Renal cortex interstitium (tissue), 11 donors: Measurements from ENCODE around the gene PEPD. TPM values are rescaled to one million over a fixed set of nuclear protein-coding genes. Genes with fewer than 3 reads are reported as not detected.

Experiments
- DNase-seq, 11 donors: peaks; one replicate each; pipeline ENCODE4 v3.0.0-alpha.2; 2013; ENCODE audit warnings: low read depth in 9 of 11, low spot score in 4 of 11; ENCODE audit errors: extremely low read depth in 1 of 11
- polyA plus RNA-seq, 3 donors: library from polyadenylated mRNA; unstranded; fragments of 120-200 nt; gene quantifications; one replicate each; pipeline ENCODE4 v1.2.1, GENCODE V29; 2013; ENCODE audit not compliant: insufficient read length in 3 of 3

The PEPD gene
- polyA plus RNA-seq, 3 donors: 106 to 122 (median 112) TPM

DNA sequence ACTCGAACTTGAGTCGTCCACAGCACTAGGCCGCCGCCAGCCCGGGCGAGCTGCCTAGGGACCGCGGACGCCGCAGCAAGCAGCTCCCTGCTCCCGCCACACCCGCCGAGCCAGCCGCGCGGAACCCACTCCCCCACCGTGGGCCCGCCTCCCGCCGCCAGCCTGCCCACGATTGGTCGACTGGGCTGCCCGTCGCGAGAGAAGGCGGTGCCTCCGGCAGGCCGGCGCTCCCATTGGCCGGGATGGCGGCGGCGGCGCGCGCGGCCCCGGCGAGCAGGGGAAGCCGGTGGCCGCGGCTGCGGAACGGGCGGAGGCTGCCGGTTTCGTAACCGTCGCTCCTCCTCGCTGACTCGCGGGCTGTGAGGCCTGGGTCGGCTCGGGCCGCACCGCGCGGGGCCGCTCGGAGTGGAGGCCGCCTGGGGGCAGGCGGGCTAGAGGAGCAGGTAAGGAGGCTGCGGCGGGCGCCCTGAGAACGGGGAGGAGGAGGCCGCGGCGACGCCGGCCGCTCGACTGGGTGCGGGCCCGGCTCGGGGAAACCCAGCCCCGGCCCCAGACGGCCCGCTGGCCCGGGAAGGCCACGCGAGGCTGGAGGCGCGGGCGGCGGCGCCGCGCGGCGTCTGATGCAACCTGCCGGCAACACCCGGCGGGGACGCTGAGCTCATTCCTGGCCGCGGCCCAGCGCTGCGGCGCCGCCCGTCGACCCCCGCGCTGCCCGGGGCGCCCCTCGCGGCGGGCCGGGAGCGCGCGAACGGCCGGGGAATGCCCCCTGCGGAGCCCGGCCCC, 147.9 kb downstream of the PEPD start, which contains the start of gene CEBPG:
TSS of gene CEBPG (plus strand) at position 257 of the 783 bp plus-strand sequence. CDS start 5,531 bp downstream, outside the sequence.
- DNase-seq: peak; percentile 72 to 92 (median 88)

DNA sequence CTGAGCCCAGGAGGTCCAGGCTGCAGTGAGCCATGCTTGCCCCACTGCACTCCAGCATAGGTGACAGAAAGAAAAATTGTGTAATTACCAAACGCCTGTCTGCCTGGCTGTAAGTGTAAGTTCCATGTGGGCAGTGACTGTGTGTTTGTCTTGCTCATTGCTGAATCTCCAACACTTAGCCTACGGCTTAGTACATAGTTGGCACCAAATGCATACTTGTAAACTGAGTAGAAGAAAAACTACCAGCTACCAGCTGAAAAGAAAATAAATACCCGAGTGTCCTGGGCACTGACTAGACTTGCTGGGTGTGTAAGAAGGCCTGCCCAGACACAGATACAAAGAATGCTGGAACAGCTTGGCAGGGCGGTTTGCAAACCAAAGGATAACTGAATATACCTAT, 150.8 kb downstream of the PEPD start:
- DNase-seq: no peak

DNA sequence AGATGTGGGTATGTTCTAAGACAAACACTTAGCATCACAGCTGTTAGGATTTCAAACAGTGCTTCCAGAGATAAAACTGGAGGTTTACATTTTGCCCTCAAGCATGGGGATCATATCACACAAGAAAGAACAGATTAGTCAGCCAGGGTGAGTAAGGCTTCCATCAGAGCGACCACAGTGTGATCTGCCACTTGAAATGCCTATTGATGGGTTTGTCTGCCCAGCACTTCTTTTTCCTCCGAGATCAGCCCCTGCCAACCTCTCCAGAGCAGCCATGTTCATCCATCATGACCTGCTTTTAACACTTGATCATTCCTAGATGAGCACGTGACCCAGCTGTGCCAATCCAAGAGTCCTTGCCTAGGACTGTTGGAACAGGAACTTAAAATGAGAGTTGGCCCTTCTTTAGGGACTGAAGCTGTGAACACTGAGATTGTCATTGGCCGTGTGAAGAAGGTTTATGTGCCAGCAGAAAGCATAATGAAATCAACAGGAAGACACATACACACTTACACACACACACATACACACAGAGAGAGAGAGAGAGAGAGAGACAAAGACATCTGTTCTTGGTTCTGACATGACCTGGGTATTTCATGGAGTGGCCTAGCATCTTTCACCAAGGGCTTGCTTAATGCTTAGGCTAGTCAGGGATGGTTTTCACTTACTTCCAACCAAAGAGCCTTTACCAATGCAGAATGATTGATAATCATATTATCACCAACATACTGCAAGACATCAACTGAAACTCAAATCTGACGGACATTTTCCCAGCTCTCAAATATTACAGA, 153.3 kb downstream of the PEPD start:
- no peak for DNase-seq

DNA sequence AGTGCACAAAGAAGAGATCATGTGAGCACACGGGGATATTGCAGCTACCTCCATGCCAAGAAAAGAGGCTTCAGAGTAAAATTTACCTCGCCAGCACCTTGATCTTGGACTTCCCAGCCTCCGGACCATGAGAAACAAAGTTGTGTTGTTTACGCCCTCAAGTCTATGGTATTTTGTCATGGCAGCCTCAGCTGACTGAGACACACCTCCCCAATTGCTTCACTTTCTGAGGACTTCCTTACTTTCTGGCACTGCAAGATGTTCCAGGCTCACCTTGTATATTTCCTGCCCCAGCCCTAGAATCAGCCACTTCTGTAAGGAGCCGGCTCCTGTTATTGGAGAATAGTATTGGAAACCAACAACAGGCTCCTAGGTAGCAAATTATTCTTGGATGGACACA, 154.7 kb downstream of the PEPD start:
- DNase-seq: no peak

DNA sequence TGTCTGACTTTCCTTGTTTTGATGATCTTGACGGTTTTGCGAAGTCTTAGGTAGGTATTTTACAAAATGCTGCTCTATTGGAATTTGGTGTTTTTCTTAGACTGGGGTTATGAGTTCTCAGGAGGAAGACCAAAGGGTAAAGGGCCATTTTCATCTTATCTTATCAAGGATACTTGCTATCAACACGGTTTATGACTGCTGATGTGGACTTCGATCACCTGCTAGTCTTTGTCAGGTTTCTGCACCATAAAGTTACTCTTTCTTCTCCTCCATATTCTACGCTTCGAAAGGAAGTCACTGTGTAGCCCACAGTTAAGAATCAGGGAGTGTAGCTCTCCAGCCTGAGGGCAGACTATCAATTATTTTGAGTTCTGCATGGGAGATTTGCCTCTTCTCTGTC, 155.5 kb downstream of the PEPD start:
- no peak for DNase-seq

DNA sequence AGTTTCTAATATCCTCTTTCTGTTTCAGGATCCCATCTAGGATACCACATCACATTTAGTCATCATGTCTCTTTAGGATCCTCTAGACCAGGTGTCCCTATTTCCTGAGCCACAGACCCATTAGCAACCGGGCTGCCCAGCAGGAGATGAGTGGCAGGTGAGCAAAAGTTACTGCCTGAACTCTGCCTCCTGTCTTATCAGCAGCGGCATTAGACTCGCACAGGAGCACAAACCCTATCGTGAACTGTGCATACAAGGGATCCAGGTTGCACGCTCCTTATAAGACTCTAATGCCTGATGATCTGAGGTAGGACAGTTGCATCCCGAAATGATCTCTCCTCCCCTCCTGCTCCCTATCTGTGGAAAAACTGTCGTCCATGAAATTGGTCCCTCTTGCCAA, 155.9 kb downstream of the PEPD start:
- no peak for DNase-seq

DNA sequence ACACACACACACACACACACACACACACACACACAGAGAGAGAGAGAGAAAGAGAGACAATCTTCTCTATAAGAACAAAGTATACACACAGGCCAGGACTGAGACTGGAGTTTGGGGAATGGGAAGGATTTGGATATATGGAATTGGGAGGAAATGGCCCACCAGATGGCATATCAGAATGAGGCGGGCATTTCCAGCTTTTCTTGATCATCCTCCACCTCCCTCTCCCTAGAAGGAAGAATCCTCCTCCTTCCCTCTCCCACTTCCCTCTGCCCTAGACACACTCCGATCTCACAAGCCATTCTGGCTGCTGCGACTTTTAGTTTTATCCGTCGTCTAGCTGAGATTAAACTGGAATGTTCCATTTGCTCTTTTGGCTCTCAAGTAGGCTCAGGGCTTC, 158.1 kb downstream of the PEPD start:
- DNase-seq: no peak

DNA sequence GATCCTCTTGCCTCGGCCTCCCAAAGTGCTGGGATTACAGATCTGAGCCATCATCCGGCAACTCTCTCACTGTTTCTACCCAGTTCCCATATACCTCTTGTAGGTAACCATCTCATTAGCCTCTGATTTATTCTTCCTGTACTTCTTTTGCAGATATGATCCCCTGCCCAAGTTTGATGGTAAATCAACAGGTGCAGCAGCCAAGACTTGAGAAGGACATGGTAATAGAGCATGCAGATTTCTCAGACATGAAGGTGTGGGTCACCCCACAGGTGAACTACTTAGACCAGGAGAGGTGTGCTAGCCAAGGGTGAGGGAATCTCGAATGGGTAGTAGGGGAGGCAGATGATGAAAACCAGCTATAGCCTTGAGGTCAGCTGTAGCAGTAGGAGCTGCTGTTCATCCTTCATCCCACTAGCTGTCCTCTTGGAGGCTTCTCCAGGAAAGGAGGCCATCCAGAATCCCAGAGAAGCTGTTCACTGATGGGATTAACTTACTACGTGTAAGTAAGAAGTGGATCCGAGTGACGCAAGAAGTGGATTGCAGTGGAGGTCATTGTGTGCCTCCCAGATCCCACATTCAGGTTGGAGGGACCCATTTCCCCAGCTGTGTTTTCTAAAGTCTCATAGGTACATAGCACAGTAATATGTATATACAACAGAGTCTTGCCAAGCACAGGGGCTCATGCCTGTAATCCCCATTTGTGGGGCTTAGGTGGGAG, 158.9 kb downstream of the PEPD start:
- DNase-seq: no peak

DNA sequence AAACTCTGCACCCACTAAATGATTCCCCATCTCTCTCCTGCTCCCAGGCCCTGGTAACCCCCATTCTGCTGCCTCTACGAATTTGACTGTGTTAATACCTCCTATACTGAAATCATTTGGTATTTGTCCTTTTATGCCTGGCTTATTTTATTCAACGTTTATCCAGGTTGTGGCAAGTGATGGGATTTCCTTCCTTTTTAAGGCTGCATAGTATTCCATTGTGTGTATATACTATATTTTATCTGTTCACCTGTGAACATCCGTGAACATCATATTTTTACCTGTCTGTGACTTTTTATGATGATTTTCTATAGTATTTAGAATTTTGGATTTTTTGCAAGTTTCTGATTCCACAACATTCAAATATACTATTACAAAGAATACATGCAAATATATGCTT, 162.0 kb downstream of the PEPD start:
- DNase-seq: no peak

DNA sequence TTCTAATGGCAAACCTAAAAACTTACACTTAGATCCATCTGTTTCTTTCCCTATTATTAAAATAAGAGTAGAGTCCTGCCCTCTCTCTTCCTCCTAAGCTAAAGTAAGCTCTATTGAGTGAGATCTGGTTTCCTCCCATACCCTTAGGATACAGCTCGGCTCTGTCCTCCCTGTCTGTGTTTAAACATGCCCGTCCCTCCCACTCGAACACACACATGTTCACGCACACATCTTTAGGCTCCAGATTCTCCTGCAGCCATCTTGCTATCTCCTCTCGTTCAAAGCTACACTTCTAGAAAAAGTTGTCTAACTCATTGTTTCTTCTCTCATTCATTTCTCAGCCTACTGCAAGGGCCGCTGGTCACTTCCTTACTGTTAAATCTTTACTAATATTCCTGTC, 163.2 kb downstream of the PEPD start:
- DNase-seq: no peak

DNA sequence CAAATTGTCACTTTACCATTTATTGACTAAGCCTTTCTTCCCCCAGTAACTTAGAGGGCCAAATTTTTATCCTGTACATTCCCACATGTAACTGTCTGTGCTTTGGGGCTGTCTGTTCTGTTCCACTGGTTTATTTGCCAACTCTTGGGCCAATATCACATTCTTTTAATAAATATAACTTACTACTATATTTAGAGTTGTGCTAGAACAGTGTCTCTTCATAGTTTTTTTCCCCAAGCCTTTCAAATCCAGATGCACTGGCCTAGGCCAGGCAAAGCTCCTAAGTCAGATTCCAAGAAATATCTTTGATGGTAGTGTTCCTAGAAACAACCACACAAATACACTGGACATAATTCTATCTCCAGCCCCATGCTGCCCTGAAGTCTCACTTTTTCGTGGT, 164.0 kb downstream of the PEPD start:
- DNase-seq: no peak

DNA sequence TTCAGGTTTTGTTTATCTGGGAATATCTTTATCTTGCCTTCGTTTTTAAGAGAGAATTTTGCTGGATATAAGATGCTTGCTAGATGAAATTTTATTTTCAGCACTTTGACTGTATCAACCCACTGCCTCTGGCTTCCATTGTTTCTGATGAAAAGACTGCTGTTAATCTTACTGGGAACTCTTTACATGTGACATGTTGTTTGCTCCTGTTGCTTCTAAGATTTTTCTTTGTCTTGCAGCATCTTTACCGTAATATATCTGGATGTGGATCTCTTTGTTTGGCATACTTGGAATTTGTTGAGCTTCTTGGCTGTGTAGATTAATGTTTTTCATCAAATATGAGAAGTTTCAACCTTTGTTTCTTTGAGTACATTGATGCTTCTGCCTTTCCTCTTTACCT, 166.1 kb downstream of the PEPD start:
- no peak for DNase-seq

DNA sequence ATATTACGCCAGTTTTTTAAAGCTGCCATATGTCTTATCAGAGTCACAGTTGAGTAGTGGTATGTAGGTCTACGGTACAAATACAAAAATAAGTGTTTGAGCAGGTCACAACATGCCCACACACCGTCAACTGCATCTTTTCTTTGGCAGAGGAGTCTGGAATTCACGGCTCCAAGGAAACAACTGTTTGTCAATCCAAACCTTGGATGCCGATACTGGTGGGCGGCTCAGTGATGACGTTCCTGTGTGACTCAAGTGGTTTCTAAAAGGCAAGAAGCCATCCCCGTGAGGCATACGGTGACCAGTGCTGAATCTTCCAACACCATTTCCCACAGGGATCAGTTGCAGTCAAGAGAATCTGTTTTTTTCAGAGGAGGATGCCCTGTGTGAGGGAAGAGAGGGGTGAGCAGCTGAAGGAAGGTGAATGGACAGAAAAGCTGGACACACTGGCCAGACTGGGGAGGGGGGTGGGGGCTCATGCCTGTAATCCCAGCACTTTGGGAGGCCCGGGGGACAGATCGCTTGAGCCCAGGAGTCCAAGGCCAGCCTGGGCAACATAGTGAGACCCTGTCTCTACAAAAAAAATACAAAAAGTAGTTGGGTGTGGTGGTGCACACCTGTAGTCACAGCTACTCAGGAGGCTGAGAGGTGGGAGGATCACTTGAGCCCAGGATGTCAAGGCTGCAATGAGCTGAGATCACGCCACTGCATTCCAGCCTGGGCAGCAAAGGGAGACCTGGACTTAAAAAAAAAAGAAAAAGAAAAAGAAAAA, 170.9 kb downstream of the PEPD start:
- no peak for DNase-seq

DNA sequence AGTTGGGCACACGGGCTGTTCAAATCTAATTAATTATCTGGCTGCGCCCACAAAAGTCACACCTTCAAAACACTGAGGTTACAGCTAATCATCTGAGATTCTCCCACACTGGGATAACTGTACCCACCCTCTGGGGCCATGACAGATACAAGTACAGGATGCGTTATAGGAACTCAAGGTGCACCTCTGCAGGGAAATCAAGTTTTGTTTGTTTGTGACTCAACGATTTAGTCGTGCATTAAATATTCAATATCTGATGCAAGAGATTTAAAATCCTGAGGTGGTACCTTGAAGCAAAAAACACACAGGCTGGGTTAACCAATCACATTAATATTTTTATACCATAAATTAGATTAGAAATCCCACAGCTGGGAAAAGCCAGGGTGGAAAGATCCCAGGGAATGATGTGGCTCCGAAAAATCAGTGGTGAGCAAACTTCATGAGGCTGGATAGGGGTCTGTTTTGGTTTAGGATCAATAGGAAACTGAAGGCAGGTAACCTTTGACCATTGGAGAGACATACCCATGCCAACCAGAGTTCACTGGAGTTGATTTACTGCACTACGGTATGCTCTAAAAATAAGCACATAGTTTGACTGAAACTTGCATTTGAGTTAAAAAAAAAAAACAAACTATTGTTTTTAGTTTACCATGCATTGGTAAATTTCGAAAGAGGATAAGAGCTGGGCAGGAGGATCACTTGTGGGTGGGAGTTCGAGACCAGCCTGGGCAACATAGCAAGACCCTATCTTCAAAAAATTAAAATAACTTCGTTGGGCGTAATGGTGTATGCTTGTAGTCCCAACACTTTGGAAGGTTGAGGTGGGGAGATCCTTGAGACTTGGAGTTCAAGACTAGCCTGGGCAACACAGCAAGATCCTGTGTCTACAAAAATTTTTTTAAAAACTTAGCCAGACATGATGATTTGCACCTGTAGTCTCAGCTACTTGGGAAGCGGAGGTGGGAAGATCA, 172.0 kb downstream of the PEPD start:
- no peak for DNase-seq

DNA sequence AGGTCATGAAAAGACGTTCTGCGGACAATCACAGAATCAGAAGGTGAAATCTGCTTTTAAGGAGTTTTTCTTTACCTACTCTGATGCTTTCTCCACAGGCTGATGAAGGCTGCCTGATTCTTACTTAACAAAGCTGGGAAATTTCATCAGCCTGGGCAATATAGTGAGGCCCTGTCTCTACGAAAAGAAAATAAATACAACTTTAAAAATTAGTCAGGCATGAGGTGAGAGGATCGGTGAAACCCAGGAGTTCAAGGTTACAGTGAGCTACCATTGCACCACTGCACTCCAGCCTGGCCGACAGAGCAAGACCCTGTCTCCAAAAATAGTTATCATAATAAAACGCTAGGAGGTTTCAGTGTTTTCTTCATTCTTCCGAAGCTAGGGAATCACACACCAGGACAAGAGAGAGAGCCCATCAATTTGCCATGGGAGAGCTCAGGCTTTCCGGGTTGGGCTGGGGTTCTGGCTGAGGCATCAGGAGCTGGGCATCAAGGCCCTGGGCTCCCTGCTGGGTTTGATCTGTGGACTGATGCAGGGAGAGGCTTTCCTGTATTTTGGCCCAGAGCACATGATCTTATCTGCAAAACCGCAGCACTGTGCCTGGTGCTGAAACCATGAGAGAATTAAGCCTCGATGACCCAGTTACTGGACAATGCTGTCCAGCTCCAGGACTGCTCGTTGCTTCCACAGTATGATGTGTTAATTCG, 173.1 kb downstream of the PEPD start:
- no peak for DNase-seq

DNA sequence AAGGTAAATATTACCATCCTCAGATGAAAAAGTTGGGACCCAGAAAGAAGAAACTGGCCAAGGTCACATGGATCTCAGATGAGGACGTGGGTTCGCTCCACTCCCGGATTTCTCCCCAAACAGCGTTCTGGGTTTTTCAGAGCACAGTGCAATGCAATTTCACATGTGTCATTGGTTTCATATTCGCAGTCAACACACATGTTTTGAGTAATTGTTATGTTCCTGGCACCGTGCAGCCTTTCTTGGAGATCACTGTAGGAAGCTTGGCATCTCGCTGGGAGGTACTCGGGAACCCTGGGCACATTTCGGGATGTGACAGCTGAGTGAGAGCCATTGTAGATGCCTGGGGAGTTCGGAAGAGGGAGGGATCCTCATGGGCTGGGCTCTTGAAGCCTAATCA, 174.3 kb downstream of the PEPD start:
- no peak for DNase-seq

DNA sequence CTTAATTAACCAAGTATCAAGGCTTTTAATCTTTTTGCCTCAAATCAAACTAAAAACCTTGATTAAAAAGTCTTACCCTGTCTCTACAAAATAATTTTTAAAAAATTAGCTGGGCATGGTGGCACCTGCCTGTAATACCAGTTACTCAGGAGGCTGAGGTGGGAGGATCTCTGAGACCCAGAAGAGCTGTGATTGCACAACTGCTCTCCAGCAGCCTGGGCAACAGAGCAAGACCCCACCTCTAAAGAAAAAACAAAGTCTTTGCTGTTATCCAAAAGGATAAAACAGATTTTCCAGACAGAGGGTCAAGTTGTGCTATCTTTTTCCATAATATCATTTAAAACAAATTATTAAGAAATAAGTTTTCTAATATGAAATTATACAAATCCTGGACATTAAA, 174.9 kb downstream of the PEPD start:
- DNase-seq: no peak
